HL-60/S4 treated with retinoic acid at 250 ng/mL for 4 days and 3 days (cell line): Measurements from ENCODE around the gene TMEM270.

Experiments
- in situ Hi-C: fragments of 300-500 bp; cut with MboI; formaldehyde crosslinking; loops from 2 replicates; pipeline ENCODE4 v1.7.0; 2022; ENCODE audit warnings: low sequenced_read_pairs

Gene TMEM270

GRCh38 chr7:73851410-73852338, 9.3 kb upstream of the TMEM270 start:
- in situ Hi-C loops: loop anchor here (25.0 kb wide), 1 partner anchor 336 kb away; no protein-coding TSS in a partner anchor

- in situ Hi-C loops: loop anchor here (25.0 kb wide), 1 partner anchor 335 kb away; no protein-coding TSS in a partner anchor
Measured at GRCh38 chr7:73852500-73852899, 8.5 kb upstream of the TMEM270 start.

DNA sequence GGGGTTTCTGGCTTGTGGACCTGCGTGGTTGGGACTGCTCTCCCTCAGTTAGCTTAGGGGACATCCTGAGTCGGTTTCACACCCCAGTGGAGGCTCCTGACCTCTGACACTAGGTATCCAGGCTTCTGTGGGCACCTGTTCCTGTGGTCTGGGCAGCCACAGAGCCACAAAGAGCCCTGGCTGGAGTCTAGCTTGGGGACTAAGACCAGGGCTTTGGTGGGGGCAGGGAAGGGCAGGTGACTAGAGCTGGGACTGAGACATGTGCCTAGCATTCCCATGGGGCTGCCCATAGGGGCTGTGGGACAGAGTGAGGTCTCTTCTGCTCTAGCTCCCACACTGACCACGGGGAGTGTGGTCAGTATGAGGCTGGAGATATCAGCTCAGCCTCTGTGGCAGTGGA, 4.0 kb upstream of the TMEM270 start:
- in situ Hi-C loops: loop anchor here (25.0 kb wide), 1 partner anchor 330 kb away; no protein-coding TSS in a partner anchor

GRCh38 chr7:73858807-73859206, 2.2 kb upstream of the TMEM270 start:
- in situ Hi-C loops: loop anchor here (25.0 kb wide), 1 partner anchor 328 kb away; no protein-coding TSS in a partner anchor

- in situ Hi-C loops: loop anchor here (10.0 to 25.0 kb wide), 2 partner anchors 163 to 326 kb away; partner anchors contain the start of gene ELN
Measured at GRCh38 chr7:73861305-73861704, 346 bp downstream of the TMEM270 start.

GRCh38 chr7:73864981-73865711, 4.2 kb downstream of the TMEM270 start:
- in situ Hi-C loops: loop anchor here (10.0 to 25.0 kb wide), 2 partner anchors 160 to 322 kb away; partner anchors contain the start of gene ELN

DNA sequence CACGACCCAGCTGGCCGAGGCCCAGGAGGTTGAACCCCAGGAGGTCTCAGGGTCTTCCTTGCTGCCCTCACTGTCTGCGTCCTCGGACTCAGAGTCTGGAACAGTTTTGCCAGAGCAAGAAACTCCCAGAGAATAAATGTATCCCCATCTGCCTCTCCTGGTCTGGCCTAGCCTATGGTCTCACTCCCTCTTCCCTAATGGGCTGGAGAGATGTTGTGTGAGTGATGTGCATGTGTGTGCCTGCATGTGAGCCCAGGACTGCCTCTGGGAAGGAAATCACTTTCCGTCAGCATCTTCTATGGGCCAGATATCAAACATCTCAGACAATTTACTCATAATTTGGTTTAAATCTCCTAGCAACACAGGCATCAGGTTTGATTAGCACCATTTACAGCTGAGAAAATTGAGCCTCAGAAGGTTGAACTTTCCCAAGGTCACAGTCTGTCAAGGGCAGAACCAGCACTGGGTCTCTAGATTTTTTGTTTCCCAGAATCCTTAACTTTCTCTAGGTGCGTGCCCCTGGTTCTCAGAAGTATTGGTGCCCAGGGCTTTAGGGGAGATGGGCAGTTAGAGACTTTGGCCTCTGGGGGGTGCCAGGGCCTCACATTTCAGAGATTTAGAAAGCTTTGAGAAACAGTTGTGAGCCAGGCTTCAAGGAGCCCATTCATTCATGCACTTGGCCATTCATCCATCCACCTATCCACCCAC, 4.9 kb downstream of the TMEM270 start:
- in situ Hi-C loops: loop anchor here (10.0 to 25.0 kb wide), 2 partner anchors 159 to 321 kb away; partner anchors contain the start of gene ELN

- in situ Hi-C loops: loop anchor here (10.0 to 25.0 kb wide), 2 partner anchors 158 to 321 kb away; partner anchors contain the start of gene ELN
Measured at GRCh38 chr7:73866446-73866767, 5.4 kb downstream of the TMEM270 start.

DNA sequence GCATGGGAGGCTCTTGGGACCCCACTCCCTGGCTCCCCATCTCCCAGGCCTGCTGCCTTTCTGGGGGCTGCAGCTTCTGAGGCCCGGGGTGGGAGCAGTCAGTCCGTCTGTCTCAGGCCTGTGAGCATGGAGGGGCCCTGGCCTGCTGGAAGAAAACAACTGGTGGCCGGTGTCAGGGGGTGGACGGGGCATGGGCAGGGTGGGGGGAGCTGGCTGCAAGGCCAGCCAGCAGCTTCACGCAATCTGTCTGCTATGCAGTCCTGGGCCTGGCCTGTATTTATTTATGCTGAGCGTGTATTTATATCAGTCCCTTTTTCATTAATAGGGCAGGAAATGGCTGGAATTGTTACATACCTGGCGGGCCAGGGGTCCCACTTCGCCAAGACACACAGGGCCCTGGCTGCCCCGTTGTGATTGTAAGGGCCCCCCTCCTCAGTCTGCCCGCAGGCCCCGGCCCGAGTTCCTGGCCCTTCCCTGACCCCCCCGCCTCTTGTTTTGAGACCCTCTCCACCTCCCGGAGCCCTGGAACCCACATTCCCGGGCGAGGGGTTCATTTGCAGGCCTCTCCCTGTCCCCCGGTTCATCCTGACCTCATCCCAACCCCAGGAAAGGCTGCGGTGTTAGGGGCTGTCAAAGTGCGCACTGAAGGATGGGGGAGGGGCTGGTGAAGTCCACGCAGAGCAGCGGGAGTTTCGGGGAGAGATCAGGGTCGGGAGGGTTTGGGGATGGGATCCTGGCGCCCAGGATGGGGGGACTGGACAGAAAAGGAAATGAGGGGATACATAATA, 8.2 kb downstream of the TMEM270 start:
- in situ Hi-C loops: loop anchor here (10.0 to 25.0 kb wide), 2 partner anchors 156 to 318 kb away; partner anchors contain the start of gene ELN

- in situ Hi-C loops: loop anchor here (25.0 kb wide), 1 partner anchor 317 kb away; no protein-coding TSS in a partner anchor
Measured at GRCh38 chr7:73870041-73870492, 9.1 kb downstream of the TMEM270 start.

- in situ Hi-C loops: loop anchor here (25.0 kb wide), 1 partner anchor 316 kb away; no protein-coding TSS in a partner anchor
Measured at GRCh38 chr7:73871163-73872011, 10.4 kb downstream of the TMEM270 start.

DNA sequence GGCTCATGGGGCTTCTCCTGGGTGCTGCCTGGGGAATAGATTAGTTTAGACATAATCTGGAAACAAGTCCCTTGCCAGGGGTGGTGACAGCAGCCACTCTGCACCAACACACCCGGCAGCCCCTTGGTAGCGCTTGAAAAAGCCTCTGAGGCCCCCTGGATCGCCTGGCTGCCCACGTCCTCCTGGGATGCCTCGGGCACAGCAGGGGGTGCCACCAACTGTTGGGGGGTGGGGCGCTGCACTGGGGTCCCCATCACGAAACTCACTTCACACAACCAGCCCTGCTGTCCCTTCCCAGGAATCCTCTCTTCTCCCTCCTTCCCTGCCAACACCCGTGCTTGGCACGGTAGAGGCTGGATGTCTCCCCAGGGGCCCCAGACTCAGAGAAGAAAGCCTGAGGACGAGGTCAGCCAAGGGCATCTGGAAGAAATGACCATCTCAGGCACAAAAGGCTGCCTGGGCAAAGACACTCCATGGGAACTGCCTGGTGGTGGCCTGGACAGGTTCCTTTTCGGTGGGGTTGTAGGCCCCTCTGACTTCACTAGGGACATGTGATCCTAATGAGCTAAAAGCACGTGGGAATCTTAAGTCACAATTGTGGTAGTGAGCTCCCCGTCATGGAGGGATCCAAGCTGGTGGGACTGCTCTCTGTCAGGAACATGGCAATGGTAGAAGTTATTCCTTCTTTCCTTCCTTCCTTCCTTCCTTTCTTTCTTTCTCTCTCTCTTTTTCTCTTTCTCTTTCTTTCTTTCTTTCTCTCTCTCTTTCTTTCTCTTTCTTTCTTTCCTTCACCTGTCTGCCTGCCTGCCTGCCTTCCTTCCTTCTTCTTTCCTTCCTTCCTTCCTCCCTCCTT, 11.3 kb downstream of the TMEM270 start:
- in situ Hi-C loops: loop anchor here (25.0 kb wide), 1 partner anchor 315 kb away; no protein-coding TSS in a partner anchor

GRCh38 chr7:73876361-73876760, 15.4 kb downstream of the TMEM270 start:
- in situ Hi-C loops: no loop called here

- in situ Hi-C loops: no loop called here
Measured at GRCh38 chr7:73876973-73877372, 16.0 kb downstream of the TMEM270 start.

DNA sequence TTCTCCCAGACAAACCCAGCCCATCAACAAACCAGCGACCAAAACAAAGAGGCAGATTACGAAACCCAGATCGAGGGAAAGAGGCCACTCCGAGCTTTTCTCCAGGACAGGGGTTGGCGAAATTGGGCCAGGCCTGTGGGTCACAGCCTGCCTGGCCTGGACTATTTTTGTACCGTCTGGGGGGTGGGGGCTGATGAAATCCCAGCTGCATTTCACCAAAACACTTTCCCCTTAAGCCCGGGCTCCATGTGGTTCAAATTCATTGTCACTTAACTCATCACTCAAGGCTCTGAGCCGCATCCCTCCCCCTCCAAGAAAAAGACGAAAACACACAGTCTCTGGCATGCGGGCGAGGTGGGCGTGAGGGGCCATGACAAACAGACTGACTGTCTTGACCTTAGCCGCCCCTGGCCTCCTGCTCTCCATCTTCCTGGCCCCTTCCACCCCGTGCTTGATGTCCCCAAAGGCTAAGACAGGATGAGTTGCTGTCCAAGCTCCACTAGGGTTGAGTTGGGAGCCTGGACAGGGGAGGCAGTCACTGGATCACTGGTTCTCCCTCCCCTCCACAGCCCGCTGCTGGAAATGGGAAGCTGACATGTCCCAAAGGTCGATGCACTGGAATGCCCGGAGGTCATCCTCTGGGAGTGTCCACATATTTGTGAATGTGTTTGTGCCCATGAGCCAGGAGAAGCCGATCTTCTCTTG, 19.2 kb downstream of the TMEM270 start:
- in situ Hi-C loops: no loop called here

GRCh38 chr7:73880755-73881328, 19.9 kb downstream of the TMEM270 start:
- in situ Hi-C loops: no loop called here
